RWPE2 (cell line): ENCODE data around the gene VIPR1.

Source experiments
- ATAC-seq: fragments of 200-7000 bp; cut with Tn5 transposase; 3 replicates; pipeline ENCODE4 v1.9.1; 2021; ENCODE audit warnings: low read depth
- DNase-seq: peaks from one replicate; pipeline ENCODE4 v3.0.0-alpha.2; 2020; ENCODE audit warnings: low spot score
- H3K27ac ChIP-seq: fragments of 450-650 bp; 2 replicates; pipeline ENCODE4 v1.5.1; 2017; ENCODE audit warnings: mild to moderate bottlenecking; ENCODE audit not compliant: poor library complexity, severe bottlenecking
- H3K27me3 ChIP-seq: fragments of 250-450 bp; sonication (Bioruptor Pico); 2 replicates; pipeline ENCODE4 v1.5.1; 2021; ENCODE audit warnings: mild to moderate bottlenecking, moderate library complexity; ENCODE audit not compliant: insufficient read depth, poor library complexity, severe bottlenecking
- H3K36me3 ChIP-seq: fragments of 250-450 bp; sonication (Bioruptor Pico); 2 replicates; pipeline ENCODE4 v1.5.1; 2020; ENCODE audit warnings: low read depth, mild to moderate bottlenecking, moderate library complexity
- H3K4me1 ChIP-seq: fragments of 250-450 bp; sonication (Bioruptor Pico); 2 replicates; pipeline ENCODE4 v1.5.1; 2021; ENCODE audit warnings: mild to moderate bottlenecking, moderate library complexity; ENCODE audit not compliant: insufficient read depth, poor library complexity, severe bottlenecking
- H3K4me3 ChIP-seq: fragments of 250-450 bp; sonication (Bioruptor Pico); 2 replicates; pipeline ENCODE4 v1.5.1; 2021; ENCODE audit warnings: mild to moderate bottlenecking, moderate library complexity; ENCODE audit not compliant: severe bottlenecking
- H3K9me3 ChIP-seq: fragments of 250-450 bp; sonication (Bioruptor Pico); 2 replicates; pipeline ENCODE4 v1.5.1; 2021; ENCODE audit warnings: mild to moderate bottlenecking, moderate library complexity; ENCODE audit not compliant: severe bottlenecking
- CTCF ChIP-seq: fragments of 450-650 bp; IDR thresholded peaks from one replicate; pipeline ENCODE4 v1.5.1; 2017; ENCODE audit warnings: mild to moderate bottlenecking, moderate library complexity; ENCODE audit not compliant: poor library complexity, severe bottlenecking

The VIPR1 gene

GRCh38 chr3:42526616-42527367 lies 24.3 kb downstream of the VIPR1 start:
- Histone ChIP-seq H3K27me3 (no peaks in the 10 kb centered on the region), H3K4me1 (no peaks in the 10 kb centered on the region), H3K36me3 (no peaks in the 10 kb centered on the region), H3K27ac (no peak overlapping the region), H3K4me3 (no peak overlapping the region), H3K9me3 (no peaks in the 10 kb centered on the region)
- ATAC-seq (no peak; the same call in 2 of the 3 replicates), DNase-seq (no peak)
- no peak for TF ChIP-seq CTCF

GRCh38 chr3:42527368-42527917 lies 25.0 kb downstream of the VIPR1 start:
- no peak overlapping the region for H3K4me3 ChIP-seq
- no peak for ATAC-seq
- no peaks in the 10 kb centered on the region for H3K4me1 ChIP-seq
- H3K27ac ChIP-seq: no peak overlapping the region
- no peaks in the 10 kb centered on the region for H3K9me3 ChIP-seq
- no peaks in the 10 kb centered on the region for H3K27me3 ChIP-seq
- no peak for TF ChIP-seq CTCF
- DNase-seq: no peak
- H3K36me3 ChIP-seq: no peaks in the 10 kb centered on the region

GRCh38 chr3:42529468-42529867 lies 27.0 kb downstream of the VIPR1 start:
- no peaks in the 10 kb centered on the region for H3K4me1 ChIP-seq
- no peak overlapping the region for H3K4me3 ChIP-seq
- DNase-seq: no peak
- H3K36me3 ChIP-seq: no peaks in the 10 kb centered on the region
- H3K27ac ChIP-seq: no peak overlapping the region
- ATAC-seq: no peak
- no peaks in the 10 kb centered on the region for H3K27me3 ChIP-seq
- no peak for TF ChIP-seq CTCF
- no peaks in the 10 kb centered on the region for H3K9me3 ChIP-seq

- H3K9me3 ChIP-seq: no peaks in the 10 kb centered on the region
- no peak for TF ChIP-seq CTCF
- H3K36me3 ChIP-seq: no peaks in the 10 kb centered on the region
- no peak overlapping the region for H3K27ac ChIP-seq
- no peak overlapping the region for H3K4me3 ChIP-seq
- no peak for ATAC-seq
- no peak for DNase-seq
- no peaks in the 10 kb centered on the region for H3K4me1 ChIP-seq
- no peaks in the 10 kb centered on the region for H3K27me3 ChIP-seq
These were observed 27.6 kb downstream of the VIPR1 start for GRCh38 chr3:42530073-42530472.

- Histone ChIP-seq H3K4me3 (no peak overlapping the region), H3K36me3 (no peaks in the 10 kb centered on the region), H3K4me1 (no peaks in the 10 kb centered on the region), H3K27me3 (no peaks in the 10 kb centered on the region), H3K27ac (no peak overlapping the region), H3K9me3 (no peaks in the 10 kb centered on the region)
- no peak for TF ChIP-seq CTCF
- ATAC-seq: no peak
- no peak for DNase-seq
These were observed 29.0 kb downstream of the VIPR1 start for GRCh38 chr3:42531470-42531869.
